Measurements from ENCODE around the gene USP3.
"Not testable (repeated sequence)": the region's sequence is repeated elsewhere in the genome, so short reads cannot be mapped to it uniquely, and the experiment has no call there.

Gene USP3

GRCh38 chr15:63513728-63514127 lies 9.3 kb downstream of the USP3 start:
- no peak for DNase-seq (ENCODE audit: low spot score)

GRCh38 chr15:63514531-63514943 lies 10.1 kb downstream of the USP3 start:
- no peak for DNase-seq (ENCODE audit: low spot score)

GRCh38 chr15:63517202-63517601 lies 12.8 kb downstream of the USP3 start:
- no peak for DNase-seq (ENCODE audit: low spot score)

- DNase-seq (ENCODE audit: low spot score) = no peak
Measured at GRCh38 chr15:63517628-63518027, 13.2 kb downstream of the USP3 start.

- no peak for DNase-seq (ENCODE audit: low spot score)
Measured at GRCh38 chr15:63519041-63519440, 14.6 kb downstream of the USP3 start.

- no peak for DNase-seq (ENCODE audit: low spot score)
Measured at GRCh38 chr15:63519548-63520178, 15.3 kb downstream of the USP3 start.

GRCh38 chr15:63520462-63520861 lies 16.1 kb downstream of the USP3 start:
- DNase-seq (ENCODE audit: low spot score) = not testable (repeated sequence)

- DNase-seq (ENCODE audit: low spot score) = no peak
Measured at GRCh38 chr15:63522225-63522578, 17.8 kb downstream of the USP3 start.

- no peak for DNase-seq (ENCODE audit: low spot score)
Measured at GRCh38 chr15:63523306-63523990, 19.1 kb downstream of the USP3 start.

- no peak for DNase-seq (ENCODE audit: low spot score)
Measured at GRCh38 chr15:63524316-63525015, 20.1 kb downstream of the USP3 start.

GRCh38 chr15:63526401-63526800 lies 22.0 kb downstream of the USP3 start:
- no peak for DNase-seq (ENCODE audit: low spot score)

- DNase-seq (ENCODE audit: low spot score) = no peak
Measured at GRCh38 chr15:63528138-63528659, 23.8 kb downstream of the USP3 start.

GRCh38 chr15:63530235-63530634 lies 25.8 kb downstream of the USP3 start:
- DNase-seq (ENCODE audit: low spot score) = no peak

GRCh38 chr15:63530752-63531299 lies 26.4 kb downstream of the USP3 start:
- DNase-seq (ENCODE audit: low spot score) = no peak

- no peak for DNase-seq (ENCODE audit: low spot score)
Measured at GRCh38 chr15:63531586-63531985, 27.2 kb downstream of the USP3 start.

- DNase-seq (ENCODE audit: low spot score) = no peak
Measured at GRCh38 chr15:63532307-63532744, 27.9 kb downstream of the USP3 start.

- DNase-seq (ENCODE audit: low spot score) = not testable (repeated sequence)
Measured at GRCh38 chr15:63534888-63535287, 30.5 kb downstream of the USP3 start.

- no peak for DNase-seq (ENCODE audit: low spot score)
Measured at GRCh38 chr15:63535689-63536088, 31.3 kb downstream of the USP3 start.

GRCh38 chr15:63538876-63539275 lies 34.5 kb downstream of the USP3 start:
- DNase-seq (ENCODE audit: low spot score) = no peak

GRCh38 chr15:63539521-63539920 lies 35.1 kb downstream of the USP3 start:
- DNase-seq (ENCODE audit: low spot score) = no peak

- no peak for DNase-seq (ENCODE audit: low spot score)
Measured at GRCh38 chr15:63539998-63540397, 35.6 kb downstream of the USP3 start.

GRCh38 chr15:63540449-63540848 lies 36.1 kb downstream of the USP3 start:
- no peak for DNase-seq (ENCODE audit: low spot score)
